SK-N-DZ (cell line): ENCODE measurements around the gene P3H4.

ENCODE experiments used
- DNase-seq: peaks from one replicate; pipeline ENCODE4 v3.0.0-alpha.2; 2015; ENCODE audit warnings: low spot score

The P3H4 gene

DNA sequence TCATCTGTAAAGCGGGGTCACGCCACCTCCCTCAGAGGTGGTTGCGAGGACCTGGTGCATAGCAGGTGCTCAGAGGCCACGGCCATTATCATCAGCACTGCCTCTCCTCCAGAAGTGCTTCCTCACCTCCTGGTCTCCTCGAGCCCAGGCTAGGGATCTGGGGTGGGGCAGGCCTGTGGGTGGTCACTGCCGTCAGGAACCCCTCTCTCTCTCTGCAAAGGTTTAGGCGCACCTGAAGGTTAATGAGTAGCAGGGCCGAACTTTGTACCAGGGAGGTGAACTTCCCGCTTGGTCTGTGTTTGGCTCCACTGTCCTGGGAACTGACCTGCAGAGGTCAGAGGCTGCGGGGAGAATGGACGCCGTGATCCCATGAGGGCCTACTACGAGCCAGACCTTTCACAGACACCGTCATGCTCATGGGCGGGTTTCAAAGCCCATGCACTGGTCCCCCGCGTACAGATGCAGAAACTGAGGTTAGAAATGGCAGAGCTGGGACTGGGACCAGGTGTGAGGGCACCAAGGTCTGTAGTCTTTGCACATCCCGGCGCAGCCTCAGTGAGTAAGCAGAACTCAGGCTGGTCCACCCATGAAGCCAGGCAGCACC lies 39.1 kb downstream of the P3H4 start:
- DNase-seq: no peak

DNA sequence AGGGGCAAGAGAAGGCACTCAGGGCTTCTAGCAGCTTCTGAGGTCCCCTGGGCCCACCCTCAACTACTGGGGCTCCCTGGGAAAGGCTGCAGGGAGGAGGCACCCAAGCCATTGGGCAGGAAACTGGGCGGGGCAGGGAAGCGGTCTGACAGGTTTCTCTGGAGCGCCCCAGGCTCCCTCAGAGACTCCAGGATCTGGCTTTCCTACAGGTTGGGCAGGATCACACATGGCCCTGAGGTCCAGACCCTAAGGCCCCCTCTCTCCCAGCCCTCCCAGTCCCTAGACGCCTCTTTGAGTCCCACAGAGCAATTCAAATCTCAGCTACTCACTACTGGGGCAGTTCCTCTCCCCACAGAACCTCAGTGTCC lies 39.5 kb downstream of the P3H4 start:
- DNase-seq: no peak

DNA sequence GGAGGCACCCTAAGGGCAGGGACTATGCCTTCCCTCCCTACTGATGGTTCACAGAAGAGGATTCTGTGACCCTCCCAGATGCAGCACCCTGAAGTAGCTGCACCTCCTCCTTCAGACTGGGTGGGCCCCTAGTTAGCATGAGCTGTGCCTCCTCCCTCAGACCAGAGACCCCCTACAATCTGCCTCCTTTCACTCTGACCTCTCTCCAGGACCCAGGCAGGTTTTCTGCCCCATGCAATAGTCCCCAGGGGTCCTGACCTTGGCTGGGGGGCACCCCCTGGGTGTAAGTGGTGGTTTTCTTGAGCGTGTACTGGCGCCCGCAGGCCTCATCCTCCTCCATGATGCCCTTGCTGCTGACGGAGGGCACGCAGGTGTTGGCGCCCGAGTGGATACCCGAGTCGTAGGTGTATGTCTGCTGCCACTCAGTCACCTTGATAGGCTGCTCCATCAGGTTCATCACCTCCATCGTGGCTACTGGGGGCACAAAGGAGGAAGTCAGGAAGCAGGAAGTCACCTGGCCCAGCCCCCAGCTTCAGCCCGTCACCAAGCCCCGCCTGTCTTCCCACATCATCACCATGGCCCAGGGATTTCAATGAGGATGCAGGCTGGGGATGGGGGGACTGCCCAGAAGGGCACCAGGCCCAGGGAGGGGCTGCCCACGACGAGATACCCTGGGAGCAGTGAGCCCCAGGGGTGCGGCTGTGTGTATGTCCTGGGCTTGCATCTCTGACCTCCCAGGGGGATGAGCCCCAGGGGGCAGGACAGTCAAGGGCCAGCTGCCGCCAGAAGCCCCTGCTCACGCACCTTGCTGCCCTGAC lies 40.2 kb downstream of the P3H4 start:
- no peak for DNase-seq

DNA sequence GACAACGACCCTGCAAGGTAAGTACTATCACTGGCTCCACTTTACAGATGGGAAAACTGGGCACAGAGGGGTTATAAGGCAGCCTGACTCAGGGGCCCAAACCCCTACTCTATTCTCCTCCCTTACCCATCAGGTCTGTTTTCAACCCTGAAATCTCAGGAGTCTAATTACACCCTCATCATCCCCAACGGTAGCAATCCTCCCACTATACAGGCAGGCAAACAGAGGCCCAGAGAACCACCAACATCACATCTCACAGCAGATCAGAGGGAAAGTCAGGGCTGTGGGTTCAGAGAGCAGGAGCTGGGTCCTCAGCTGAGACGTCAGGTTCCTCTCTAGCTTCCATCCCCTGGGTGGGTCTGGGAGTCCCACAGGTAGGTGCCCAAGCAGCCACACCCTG lies 41.8 kb downstream of the P3H4 start:
- DNase-seq: no peak

DNA sequence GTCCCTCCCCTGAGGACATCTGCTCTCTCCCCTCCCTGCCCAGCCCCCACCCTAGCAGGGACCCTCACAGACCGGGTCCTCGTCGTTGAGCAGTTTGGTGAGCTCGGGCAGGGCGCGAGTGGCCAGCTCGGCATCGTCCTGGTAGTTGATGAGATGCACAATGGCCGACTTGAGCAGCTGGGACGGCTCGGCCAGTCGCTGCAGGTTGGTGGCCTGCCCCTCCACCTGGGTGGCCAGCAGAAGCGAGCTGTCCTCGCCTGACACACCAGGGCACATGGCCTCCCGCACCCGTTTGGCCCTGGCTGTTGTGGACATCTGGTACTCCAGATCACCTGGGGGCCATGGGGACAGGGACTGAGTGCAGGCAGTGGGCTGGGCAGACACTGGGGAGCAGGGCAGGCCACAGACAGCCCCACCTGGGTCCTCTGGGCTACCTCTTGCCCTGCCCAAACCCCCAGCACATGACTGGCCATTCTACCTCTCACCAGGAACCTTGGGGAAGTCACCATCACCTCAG lies 42.3 kb downstream of the P3H4 start:
- DNase-seq: no peak

DNA sequence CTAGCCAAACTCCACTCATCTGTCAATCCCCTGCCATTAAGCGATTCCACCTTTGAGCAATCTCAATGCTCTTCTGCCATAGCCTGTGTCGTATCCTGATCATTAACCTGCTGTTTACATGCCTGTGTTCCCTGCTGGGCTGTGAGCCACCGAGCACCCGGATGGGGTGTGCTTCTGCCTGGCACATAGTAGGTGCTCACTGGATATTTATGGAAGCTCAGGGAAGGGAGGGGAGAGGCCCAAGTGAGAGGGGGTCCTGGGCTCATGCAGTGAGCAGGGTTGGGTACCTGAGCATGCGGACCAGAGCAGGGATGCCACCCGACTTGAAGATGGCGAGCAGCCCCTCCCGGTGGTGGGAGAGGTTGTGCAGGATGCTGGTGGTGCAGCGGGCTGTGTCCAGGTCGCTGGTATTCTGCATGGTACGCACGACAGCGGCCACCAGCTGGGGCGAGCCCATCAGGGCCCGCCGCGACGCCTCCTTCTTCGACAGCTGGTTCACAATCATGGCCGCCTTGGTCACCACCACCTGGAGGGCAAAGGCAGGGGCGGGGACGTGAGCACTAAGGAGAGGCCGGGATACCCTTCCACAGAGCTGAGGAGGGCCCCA lies 43.0 kb downstream of the P3H4 start:
- DNase-seq: no peak

DNA sequence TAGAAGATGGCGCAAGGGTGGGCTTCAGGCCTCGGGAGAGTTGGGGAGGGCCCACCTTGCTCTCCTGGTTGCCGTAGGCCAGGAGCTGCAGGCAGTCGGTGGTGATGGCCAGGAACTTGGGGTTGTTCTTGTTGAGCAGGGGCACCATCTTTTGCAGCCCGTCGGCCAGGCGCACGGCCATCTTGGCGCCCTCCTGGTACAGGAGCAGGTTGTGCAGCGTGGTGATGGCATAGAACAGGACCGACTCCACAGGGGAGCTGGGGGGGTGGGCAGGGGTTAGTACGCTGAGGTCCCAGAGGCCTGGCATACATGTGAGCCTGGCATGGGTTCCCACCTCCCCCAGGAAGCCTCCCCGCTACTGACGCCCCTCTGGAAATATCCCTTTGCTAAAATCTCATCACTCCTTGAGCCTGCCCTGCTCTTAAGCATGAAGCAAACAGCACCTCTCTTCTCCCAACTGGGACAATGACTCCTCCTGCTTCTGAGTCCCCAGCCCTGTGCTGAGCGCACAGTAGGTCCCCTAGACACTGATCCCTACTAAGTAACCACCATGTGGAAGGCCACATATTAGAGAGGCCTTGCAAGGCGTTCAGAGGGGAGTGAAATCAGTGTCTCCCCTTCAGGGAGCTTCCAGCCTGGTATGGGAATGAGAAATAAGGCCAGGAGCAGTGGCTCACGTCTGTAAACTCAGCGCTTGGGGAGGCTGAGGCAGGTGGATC lies 44.3 kb downstream of the P3H4 start:
- no peak for DNase-seq

DNA sequence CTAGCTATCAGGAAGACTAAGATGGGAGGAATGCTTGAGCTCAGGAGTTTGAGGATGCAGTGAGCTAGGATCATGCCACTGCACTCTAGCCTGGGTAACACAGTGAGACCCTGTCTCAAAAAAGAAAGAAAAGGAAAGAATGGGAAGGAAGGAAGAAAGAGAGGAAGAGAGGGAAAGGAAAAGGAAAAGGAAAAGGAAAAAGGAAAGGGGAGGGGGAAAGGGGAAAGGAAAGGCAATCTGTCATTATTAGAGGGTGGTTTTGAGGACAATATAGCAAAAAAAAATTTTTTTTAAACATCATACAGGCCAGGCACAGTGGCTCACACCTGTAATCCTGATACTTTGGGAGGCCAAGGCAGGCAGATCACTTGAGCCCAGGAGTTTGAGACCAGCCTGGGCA lies 45.6 kb downstream of the P3H4 start:
- no peak for DNase-seq

DNA sequence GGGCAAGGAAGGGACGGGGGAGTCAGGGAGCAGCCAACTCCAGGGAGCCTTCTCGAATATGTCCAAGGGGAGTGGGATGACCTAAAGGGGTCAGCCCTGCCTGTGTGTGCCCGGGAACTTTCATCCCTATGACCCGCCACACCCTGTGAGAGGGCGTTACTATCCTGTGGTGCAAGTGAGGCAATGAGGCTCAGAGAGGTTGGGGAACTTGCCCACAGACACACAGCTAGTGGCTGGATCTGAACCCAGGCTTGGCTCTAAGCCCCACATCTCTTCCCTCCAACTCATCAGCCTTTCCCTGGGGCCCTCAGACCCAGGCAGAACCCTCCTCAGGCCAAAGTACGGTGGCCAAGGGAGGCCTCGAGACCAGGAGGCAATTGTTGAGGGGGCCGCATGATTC lies 48.4 kb downstream of the P3H4 start:
- DNase-seq: no peak

DNA sequence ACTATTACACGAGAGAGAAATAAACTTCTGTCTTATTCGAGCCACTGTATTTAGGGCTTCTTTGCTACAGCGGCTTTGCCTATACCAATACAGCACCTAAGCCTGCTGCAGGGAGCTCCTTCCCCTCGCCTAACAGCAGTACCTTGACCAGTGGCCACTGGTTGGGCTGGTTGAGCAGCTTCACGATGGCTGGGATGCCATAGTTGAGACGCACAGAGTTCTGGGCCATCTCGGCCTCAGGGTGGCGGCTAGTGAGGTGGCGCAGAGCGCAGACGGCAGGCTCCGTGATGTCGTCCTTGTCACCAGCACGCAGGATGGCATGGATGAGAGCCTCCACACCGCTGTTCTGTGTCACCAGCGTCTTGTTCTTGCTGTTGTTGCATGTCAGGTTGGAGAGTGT lies 48.9 kb downstream of the P3H4 start:
- DNase-seq: no peak

DNA sequence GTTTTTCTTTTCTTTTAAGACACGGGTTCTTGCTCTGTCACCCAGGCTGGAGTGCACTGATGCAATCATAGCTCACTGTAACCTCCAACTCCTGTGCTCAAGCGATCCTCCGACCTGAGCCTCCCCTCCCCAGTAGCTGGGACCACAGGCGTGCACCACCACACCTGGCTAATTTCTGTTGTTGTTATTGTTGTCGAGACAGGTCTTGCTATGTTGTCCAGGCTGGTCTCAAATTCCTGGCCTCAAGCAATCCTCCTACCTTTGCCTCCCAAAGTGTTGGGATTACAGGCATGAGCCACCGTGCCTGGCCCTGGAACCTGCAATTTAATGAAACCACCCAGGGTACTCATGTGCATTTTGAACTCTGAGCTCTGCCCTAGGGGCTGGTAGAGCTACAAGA lies 49.4 kb downstream of the P3H4 start:
- no peak for DNase-seq

DNA sequence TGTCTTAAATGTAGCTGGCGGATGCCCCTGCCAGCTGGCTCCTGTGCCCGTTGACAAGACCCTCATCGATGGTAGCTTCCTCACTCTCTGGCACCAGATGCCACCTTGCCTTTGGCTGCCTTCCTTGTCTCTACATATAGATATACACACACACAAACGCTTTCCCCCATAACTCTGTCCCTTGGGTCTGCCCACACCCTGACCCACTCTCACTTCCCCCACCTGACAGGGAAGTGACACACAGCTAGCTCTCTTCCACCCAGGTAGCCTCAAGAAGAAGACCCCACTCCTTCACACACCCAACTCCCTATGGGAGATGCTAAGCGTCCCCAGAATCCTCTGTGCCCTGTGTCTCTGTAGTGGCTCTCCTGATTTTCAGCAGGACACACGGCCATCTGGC lies 50.9 kb downstream of the P3H4 start:
- DNase-seq: no peak

DNA sequence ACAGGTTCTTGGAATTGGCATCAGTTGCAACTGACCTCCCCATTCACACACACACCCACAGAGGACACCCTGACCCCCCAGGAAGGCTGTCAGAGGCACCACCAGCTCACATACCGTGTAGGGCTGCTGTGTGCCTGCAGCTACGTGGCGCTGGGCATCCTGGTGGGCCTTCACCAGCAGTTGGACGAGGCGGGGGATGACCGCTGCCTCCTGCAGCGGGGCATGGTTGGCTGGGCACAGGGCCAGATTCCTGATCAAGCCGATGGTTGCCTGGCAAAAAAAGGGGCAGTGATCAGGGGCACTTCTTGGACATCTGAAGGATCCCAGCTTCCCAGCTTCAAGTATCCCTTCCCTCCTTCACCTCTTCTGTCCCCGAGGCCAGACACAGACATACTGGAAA lies 53.1 kb downstream of the P3H4 start:
- DNase-seq: no peak

DNA sequence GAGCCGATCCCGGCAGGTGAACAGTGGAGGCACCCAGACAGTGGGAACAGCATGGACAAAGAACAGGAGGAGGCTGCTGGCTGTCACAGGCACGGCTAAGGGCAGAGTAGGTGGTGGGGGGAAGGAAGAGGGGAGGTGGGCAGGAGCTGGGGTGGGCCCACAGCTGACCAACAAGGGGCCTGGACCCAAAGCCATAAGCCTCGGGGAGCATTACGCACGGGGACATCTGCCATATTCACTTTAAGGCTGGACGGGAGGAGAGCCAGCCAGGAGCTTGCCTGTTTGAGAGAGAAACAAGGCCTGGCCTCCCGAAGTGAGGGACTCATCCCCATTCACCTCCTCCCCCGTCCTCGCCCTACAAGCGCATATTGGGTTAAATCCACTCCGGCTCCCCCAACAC lies 57.7 kb downstream of the P3H4 start:
- DNase-seq: no peak
